GM18519 (cell line): ENCODE data around the gene OR5H14.
"Not testable (repeated sequence)": the region's sequence is repeated elsewhere in the genome, so short reads cannot be mapped to it uniquely, and the experiment has no call there.

ENCODE experiments used
- ATAC-seq: cut with Tn5 transposase; IDR thresholded peaks from one replicate; pipeline ENCODE4 v1.9.1; 2021; ENCODE audit warnings: mild to moderate bottlenecking, moderate library complexity; ENCODE audit not compliant: unreplicated experiment, low FRiP score

The OR5H14 gene

GRCh38 chr3:98190911-98191310 lies 43.6 kb downstream of the OR5H14 start:
- not testable (repeated sequence) for ATAC-seq

GRCh38 chr3:98196293-98196692 lies 49.0 kb downstream of the OR5H14 start:
- ATAC-seq = not testable (repeated sequence)

GRCh38 chr3:98199020-98199419 lies 51.7 kb downstream of the OR5H14 start:
- no peak for ATAC-seq
